A549 (cell line): ENCODE measurements around the gene C1orf105. TPM values are rescaled to one million over a fixed set of nuclear protein-coding genes. Genes with fewer than 3 reads are reported as not detected.

Source experiments
- ATAC-seq, 2 experiments: fragments of 200-7000 bp in 1 of 2; fragments of >200 bp in 1 of 2; cut with Nextera tagmentation in 1 of 2; cut with Tn5 transposase in 1 of 2; 3 replicates each; pipeline versions ENCODE4 v1.8.0 to v1.9.1; 2018 to 2020; ENCODE audit warnings: mild to moderate bottlenecking in 1 of 2, moderate library complexity in 1 of 2
- CTCF ChIA-PET: fragments of 300-600 bp; sonication (Branson Sonifier 250); formaldehyde crosslinking; extraction: SDS; loops from one replicate; lab custom pipeline; 2021; ENCODE audit warnings: antibody characterized with exemption, inconsistent platforms; lab: Yijun Ruan, JAX
- POLR2A ChIA-PET: fragments of 350-600 bp; formaldehyde crosslinking; extraction: SDS; loops from one replicate; lab custom pipeline; 2021; ENCODE audit warnings: antibody characterized with exemption, inconsistent platforms; lab: Yijun Ruan, JAX
- DNase-seq, 2 experiments: peaks; one replicate each; pipeline versions ENCODE4 v3.0.0 to v3.0.0-alpha.2; 2011 to 2016; ENCODE audit warnings: low read depth in 1 of 2, low spot score in 1 of 2
- FAIRE-seq: peaks from 2 replicates; lab custom pipeline; 2011; peaks lifted over from hg19 to GRCh38; lab: Jason Lieb, UNC
- H3K27ac ChIP-seq, 2 experiments: fragments of >200 bp; sonication (Bioruptor Twin); formaldehyde crosslinking; 3 replicates each; pipeline ENCODE4 v1.5.1; 2016 to 2017
- H3K4me1 ChIP-seq: fragments of >200 bp; sonication (Bioruptor Twin); formaldehyde crosslinking; 3 replicates; pipeline ENCODE4 v1.6.1; 2016
- H3K4me2 ChIP-seq: fragments of >200 bp; sonication (Bioruptor Twin); formaldehyde crosslinking; 3 replicates; pipeline ENCODE4 v1.6.1; 2016
- H3K4me3 ChIP-seq: fragments of >200 bp; sonication (Bioruptor Twin); formaldehyde crosslinking; 3 replicates; pipeline ENCODE4 v1.5.1; 2016
- H3K9me3 ChIP-seq: fragments of >200 bp; sonication (Bioruptor Twin); formaldehyde crosslinking; 3 replicates; pipeline ENCODE4 v1.6.1; 2016
- CBX8 ChIP-seq: fragments of 200-600 bp; sonication (generic); IDR thresholded peaks from 2 replicates; pipeline ENCODE4 v1.6.1; 2016
- CHD2 ChIP-seq: fragments of 150-350 bp; IDR thresholded peaks from 2 replicates; pipeline ENCODE4 v1.6.1; 2014; ENCODE audit warnings: low read length; ENCODE audit not compliant: partially characterized antibody
- CHD4 ChIP-seq: fragments of 200-600 bp; sonication (generic); IDR thresholded peaks from 2 replicates; pipeline ENCODE4 v1.6.1; 2016; ENCODE audit warnings: antibody characterized with exemption, mild to moderate bottlenecking, borderline replicate concordance
- EHF ChIP-seq: fragments of 250-450 bp; sonication (Bioruptor Pico); IDR thresholded peaks from 2 replicates; pipeline ENCODE4 v1.5.0; 2020; ENCODE audit warnings: mild to moderate bottlenecking
- FOSB ChIP-seq: fragments of 250-450 bp; sonication (Bioruptor Pico); IDR thresholded peaks from 2 replicates; pipeline ENCODE4 v1.5.0; 2020; ENCODE audit warnings: mild to moderate bottlenecking, moderate library complexity
- FOSL2 ChIP-seq, 2 experiments: fragments of 450-650 bp in 1 of 2; fragments of >200 bp in 1 of 2; sonication (Bioruptor Twin) in 1 of 2; formaldehyde crosslinking; IDR thresholded peaks; 2 replicates each; pipeline versions ENCODE4 v1.5.0 to v1.6.1; 2016 to 2020; ENCODE audit warnings: mild to moderate bottlenecking in 1 of 2, moderate library complexity in 1 of 2
- FOXS1 ChIP-seq: fragments of 250-450 bp; sonication (Bioruptor Pico); IDR thresholded peaks from 2 replicates; pipeline ENCODE4 v1.5.0; 2020; ENCODE audit warnings: mild to moderate bottlenecking, moderate library complexity
- GATA3 ChIP-seq: IDR thresholded peaks from 2 replicates; pipeline ENCODE4 v1.6.1; 2012; ENCODE audit warnings: borderline replicate concordance
- HDAC2 ChIP-seq: fragments of 200-600 bp; sonication (generic); IDR thresholded peaks from 2 replicates; pipeline ENCODE4 v1.6.1; 2016
- HEYL ChIP-seq: fragments of 250-450 bp; sonication (Bioruptor Pico); IDR thresholded peaks from 2 replicates; pipeline ENCODE4 v1.8.0; 2021; ENCODE audit warnings: mild to moderate bottlenecking, moderate library complexity
- HOXA7 ChIP-seq: fragments of 250-450 bp; sonication (Bioruptor Pico); IDR thresholded peaks from 2 replicates; pipeline ENCODE4 v1.5.0; 2020; ENCODE audit warnings: mild to moderate bottlenecking, moderate library complexity
- HOXB5 ChIP-seq: fragments of 250-450 bp; sonication (Bioruptor Pico); IDR thresholded peaks from 2 replicates; pipeline ENCODE4 v1.5.0; 2020; ENCODE audit warnings: mild to moderate bottlenecking, moderate library complexity
- KDM1A ChIP-seq: fragments of 200-600 bp; sonication (generic); IDR thresholded peaks from 2 replicates; pipeline ENCODE4 v1.6.1; 2016; ENCODE audit warnings: low read depth, mild to moderate bottlenecking
- KDM5A ChIP-seq: fragments of 200-600 bp; sonication (generic); IDR thresholded peaks from 2 replicates; pipeline ENCODE4 v1.6.1; 2016; ENCODE audit warnings: antibody characterized with exemption, mild to moderate bottlenecking
- MAZ ChIP-seq: fragments of 150-350 bp; IDR thresholded peaks from 2 replicates; pipeline ENCODE4 v1.6.1; 2014; ENCODE audit warnings: antibody characterized with exemption, low read depth, low read length, borderline replicate concordance
- MYC ChIP-seq: IDR thresholded peaks from 2 replicates; pipeline ENCODE4 v1.6.1; 2012; ENCODE audit warnings: mild to moderate bottlenecking, inconsistent platforms, low read length, improper control_type of control experiment, borderline replicate concordance
- NR3C1 ChIP-seq: fragments of >200 bp; sonication (Bioruptor Twin); formaldehyde crosslinking; IDR thresholded peaks from 3 replicates; pipeline ENCODE4 v1.6.1; 2017
- PHF8 ChIP-seq: fragments of 200-600 bp; sonication (generic); IDR thresholded peaks from 2 replicates; pipeline ENCODE4 v1.6.1; 2016; ENCODE audit warnings: low read depth, mild to moderate bottlenecking, antibody characterized with exemption, moderate library complexity, borderline replicate concordance
- POLR2AphosphoS2 ChIP-seq: conservative IDR thresholded peaks from 2 replicates; pipeline ENCODE4 v1.6.1; 2012; ENCODE audit warnings: low read length, improper control_type of control experiment, inconsistent platforms
- RAD21 ChIP-seq, 2 experiments: fragments of >200 bp in 1 of 2; sonication (Bioruptor Twin) in 1 of 2; formaldehyde crosslinking in 1 of 2; IDR thresholded peaks in 1 of 2; conservative IDR thresholded peaks in 1 of 2; 2 replicates in 1 of 2; 3 replicates in 1 of 2; pipeline ENCODE4 v1.6.1; 2012 to 2018; ENCODE audit warnings: inconsistent platforms in 1 of 2
- RARB ChIP-seq: fragments of 250-450 bp; sonication (Bioruptor Pico); IDR thresholded peaks from 2 replicates; pipeline ENCODE4 v1.8.0; 2021; ENCODE audit warnings: mild to moderate bottlenecking, moderate library complexity
- RCOR1 ChIP-seq: fragments of 150-350 bp; IDR thresholded peaks from 2 replicates; pipeline ENCODE4 v1.6.1; 2014; ENCODE audit warnings: antibody characterized with exemption, low read length, low read depth
- WGBS: methylation state at CpG from one replicate; pipeline ENCODE4 v1.1.6; 2017; ENCODE audit errors: missing lambda C conversion rate; 5-methylcytosine and 5-hydroxymethylcytosine counted together
- polyA plus RNA-seq, 4 experiments: library from polyadenylated mRNA; depleted of rRNA in 3 of 4; stranded (reverse); fragments of >200 nt; fragmentation: RNase III in 1 of 4; extraction: RNeasy Plus Mini Kit Qiagen cat#74134 plus additional on column Dnase treatment in 1 of 4; gene quantifications; 2 replicates in 3 of 4; 3 replicates in 1 of 4; pipeline ENCODE4 v1.2.3, GENCODE V29; 2011 to 2017
- TF ChIP-seq, protein P1 (sequence below): fragments of >200 bp; sonication (Bioruptor Twin); formaldehyde crosslinking; IDR thresholded peaks from 2 replicates; pipeline ENCODE4 v1.6.1; 2016
- TF ChIP-seq, protein P2 (sequence below): IDR thresholded peaks from 2 replicates; pipeline ENCODE4 v1.6.1; 2012; ENCODE audit warnings: low read depth, borderline replicate concordance
- TF ChIP-seq, protein P3 (sequence below): fragments of 150-350 bp; IDR thresholded peaks from 2 replicates; pipeline ENCODE4 v1.6.1; 2014; ENCODE audit warnings: low read depth, mild to moderate bottlenecking, low read length

Gene C1orf105
- polyA plus RNA-seq, 2 of the 4 experiments (the other 2 are of a cell fraction): 0.40 TPM; not detected in 1

DNA sequence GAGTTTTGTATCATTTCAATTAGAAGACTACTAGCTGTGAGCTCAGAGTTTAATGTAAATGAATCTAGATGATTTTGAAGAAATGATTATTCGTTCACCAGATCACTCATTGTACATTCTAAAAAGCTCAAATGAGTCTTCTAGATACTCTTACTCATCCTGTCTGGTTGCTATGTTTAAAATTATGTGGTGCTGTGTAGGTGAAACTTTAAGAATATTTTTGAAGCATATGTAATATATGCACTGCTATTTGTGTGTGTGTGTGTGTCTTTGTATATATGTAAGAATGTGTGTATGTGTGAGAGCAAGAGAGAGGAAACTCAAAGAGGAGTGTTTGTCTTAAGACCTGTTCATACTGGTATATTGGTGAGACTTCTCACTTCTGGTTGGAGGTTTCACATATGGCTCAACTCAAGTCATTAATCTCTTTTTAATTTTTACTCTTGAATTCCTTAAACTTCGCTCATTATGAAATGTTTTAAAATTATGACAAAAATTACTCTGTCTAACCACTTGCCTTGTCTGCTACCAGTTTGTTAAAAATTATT lies 8.6 kb upstream of the C1orf105 start:
- ChIA-PET CTCF (interaction anchor here (0.7 to 1.3 kb wide), 3 partner anchors 13 to 410 kb away, joined by 3 to 5 read pairs (median 3); no protein-coding TSS in a partner anchor), POLR2A (interaction anchor here (0.6 kb wide), 1 partner anchor 21 kb away, joined by 4 read pairs; no protein-coding TSS in a partner anchor)
- DNase-seq (no peak), FAIRE-seq (no peak), ATAC-seq (no peak)
- H3K4me2 ChIP-seq: no peak overlapping the region
- no peaks in the 10 kb centered on the region for H3K9me3 ChIP-seq
- 62% methylated on average over 2 of the region's 2 CpGs for WGBS
- peaks cover 8% of the 10 kb centered on the region; the same call in 2 of the 3 replicates for H3K4me1 ChIP-seq
- no peak overlapping the region for H3K27ac ChIP-seq
- no peak overlapping the region for H3K4me3 ChIP-seq
- no peak for TF ChIP-seq HEYL (CRISPR knock-in tag)
- no peak for TF ChIP-seq KDM5A
- no peak for TF ChIP-seq FOXS1 (CRISPR knock-in tag)
- TF ChIP-seq, protein P1, sequence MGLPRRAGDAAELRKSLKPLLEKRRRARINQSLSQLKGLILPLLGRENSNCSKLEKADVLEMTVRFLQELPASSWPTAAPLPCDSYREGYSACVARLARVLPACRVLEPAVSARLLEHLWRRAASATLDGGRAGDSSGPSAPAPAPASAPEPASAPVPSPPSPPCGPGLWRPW: no peak
- TF ChIP-seq RCOR1: no peak
- TF ChIP-seq NR3C1: no peak
- TF ChIP-seq MAZ: no peak
- no peak for TF ChIP-seq HDAC2
- no peak for TF ChIP-seq RARB (CRISPR knock-in tag)
- no peak for TF ChIP-seq CHD2
- no peak for TF ChIP-seq CBX8

DNA sequence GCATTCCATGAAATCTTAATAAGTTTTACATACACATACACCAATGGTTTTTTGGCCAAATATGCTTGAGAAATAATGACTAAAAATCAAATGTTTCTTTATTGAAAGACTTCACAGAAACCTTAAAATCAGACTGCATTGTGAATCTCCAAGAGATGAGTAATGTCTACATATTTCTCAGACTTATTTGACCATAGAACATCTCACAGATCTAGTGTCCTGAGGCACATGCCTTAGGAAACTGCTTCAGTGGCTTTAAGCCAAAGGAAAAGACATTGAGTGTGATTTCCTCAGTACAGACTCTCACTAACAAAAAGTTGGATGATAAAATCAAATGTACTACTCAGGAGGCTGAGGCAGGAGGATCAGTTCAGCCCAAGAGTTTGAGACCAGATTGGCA lies 6.2 kb upstream of the C1orf105 start:
- no peak overlapping the region for H3K27ac ChIP-seq
- no peaks in the 10 kb centered on the region for H3K9me3 ChIP-seq
- TF ChIP-seq PHF8 (no peak), RARB (CRISPR knock-in tag) (no peak), HOXB5 (CRISPR knock-in tag) (no peak), MYC (no peak), FOSL2 (IDR thresholded peaks at IDR 0.05) (no peak), FOSL2 (CRISPR knock-in tag; IDR thresholded peaks at IDR 0.05) (no peak), FOSB (no peak), EHF (CRISPR knock-in tag) (no peak), HOXA7 (CRISPR knock-in tag) (no peak), RAD21 (conservative IDR thresholded peaks at IDR 0.05 in 1 of 2, IDR thresholded peaks at IDR 0.05 in 1 of 2) (no peak), FOXS1 (CRISPR knock-in tag) (no peak)
- TF ChIP-seq, protein P1: no peak
- TF ChIP-seq, protein P2, sequence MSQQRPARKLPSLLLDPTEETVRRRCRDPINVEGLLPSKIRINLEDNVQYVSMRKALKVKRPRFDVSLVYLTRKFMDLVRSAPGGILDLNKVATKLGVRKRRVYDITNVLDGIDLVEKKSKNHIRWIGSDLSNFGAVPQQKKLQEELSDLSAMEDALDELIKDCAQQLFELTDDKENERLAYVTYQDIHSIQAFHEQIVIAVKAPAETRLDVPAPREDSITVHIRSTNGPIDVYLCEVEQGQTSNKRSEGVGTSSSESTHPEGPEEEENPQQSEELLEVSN: no peak
- TF ChIP-seq, protein P3, sequence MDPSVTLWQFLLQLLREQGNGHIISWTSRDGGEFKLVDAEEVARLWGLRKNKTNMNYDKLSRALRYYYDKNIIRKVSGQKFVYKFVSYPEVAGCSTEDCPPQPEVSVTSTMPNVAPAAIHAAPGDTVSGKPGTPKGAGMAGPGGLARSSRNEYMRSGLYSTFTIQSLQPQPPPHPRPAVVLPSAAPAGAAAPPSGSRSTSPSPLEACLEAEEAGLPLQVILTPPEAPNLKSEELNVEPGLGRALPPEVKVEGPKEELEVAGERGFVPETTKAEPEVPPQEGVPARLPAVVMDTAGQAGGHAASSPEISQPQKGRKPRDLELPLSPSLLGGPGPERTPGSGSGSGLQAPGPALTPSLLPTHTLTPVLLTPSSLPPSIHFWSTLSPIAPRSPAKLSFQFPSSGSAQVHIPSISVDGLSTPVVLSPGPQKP: no peak
- FAIRE-seq: no peak
- ChIA-PET POLR2A (no interaction called here), CTCF (interaction anchor here (1.5 kb wide), 1 partner anchor 15 kb away, joined by 3 read pairs; no protein-coding TSS in a partner anchor)
- H3K4me1 ChIP-seq: peaks cover 12% of the 10 kb centered on the region; the same call in 2 of the 3 replicates
- ATAC-seq: no peak
- DNase-seq: no peak
- H3K4me2 ChIP-seq: no peak overlapping the region
- no peak overlapping the region for H3K4me3 ChIP-seq

DNA sequence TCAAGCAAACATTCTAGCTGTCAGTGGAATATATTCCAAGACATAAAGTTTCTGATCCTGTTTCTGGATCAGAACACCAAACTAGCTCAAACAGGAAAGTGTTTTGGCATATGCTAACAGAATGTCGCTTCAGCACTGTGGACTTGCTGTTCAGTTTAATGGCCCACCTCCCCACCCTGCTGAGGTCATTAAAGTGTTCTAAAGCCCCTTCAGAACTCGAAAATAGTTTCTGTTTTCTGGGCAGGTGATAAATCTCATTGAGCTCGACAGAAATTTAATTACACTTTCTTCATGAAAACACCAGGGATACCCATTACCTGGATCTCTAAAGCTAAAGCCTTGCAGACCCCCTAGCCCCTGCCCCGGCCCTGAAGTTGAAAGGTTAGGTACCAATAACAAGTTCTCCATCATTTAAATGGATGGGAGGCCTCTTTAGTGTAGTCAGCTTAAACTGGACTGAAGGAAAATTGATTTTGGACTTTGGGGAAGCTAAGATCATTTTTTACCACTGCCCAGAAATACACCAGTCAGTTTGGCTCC lies 3.9 kb upstream of the C1orf105 start:
- FAIRE-seq (no peak), ATAC-seq (no peak), DNase-seq (no peak)
- Histone ChIP-seq H3K4me2 (no peak overlapping the region), H3K9me3 (no peaks in the 10 kb centered on the region)
- CTCF ChIA-PET: interaction anchor here (1.4 to 2.5 kb wide), 7 partner anchors 10 to 431 kb away, joined by 3 to 10 read pairs (median 4); no protein-coding TSS in a partner anchor
- POLR2A ChIA-PET: no interaction called here
- WGBS: 62% methylated on average over 4 of the region's 4 CpGs
- TF ChIP-seq KDM1A (no peak), POLR2AphosphoS2 (no peak), CHD4 (no peak), GATA3 (no peak)
- TF ChIP-seq, all 56 proteins: peak for 0
- no peak overlapping the region for H3K27ac ChIP-seq
- peaks cover 12% of the 10 kb centered on the region; the same call in 2 of the 3 replicates for H3K4me1 ChIP-seq
- H3K4me3 ChIP-seq: no peak overlapping the region
